ENCODE data around the gene UNC13C. TPM values are rescaled to one million over a fixed set of nuclear protein-coding genes. Genes with fewer than 3 reads are reported as not detected.

The UNC13C gene
- total and polyA plus RNA-seq, 5 experiments from 2014 or later = not detected

- POLR2A ChIA-PET = no interaction called here
- H3K4me1 Mint-ChIP-seq = no peaks in the 10 kb centered on the region
- H3K36me3 Mint-ChIP-seq = no peaks in the 10 kb centered on the region
- no peak for DNase-seq
- H3K27ac Mint-ChIP-seq = no peak overlapping the region
- H3K27me3 Mint-ChIP-seq = peaks cover 0 to 4% (median 0%) of the 10 kb centered on the region in 5 donors
- H3K9me3 Mint-ChIP-seq = peaks cover 0 to 3% (median 0%) of the 10 kb centered on the region in 9 donors
- no peak for ATAC-seq
- no peak overlapping the region for H3K4me3 Mint-ChIP-seq
Measured at GRCh38 chr15:54032066-54032465, 53.8 kb downstream of the UNC13C start.

- no peaks in the 10 kb centered on the region for H3K4me1 Mint-ChIP-seq
- POLR2A ChIA-PET = no interaction called here
- peaks cover 0 to 4% (median 0%) of the 10 kb centered on the region in 5 donors for H3K27me3 Mint-ChIP-seq
- no peak for DNase-seq
- no peak overlapping the region for H3K27ac Mint-ChIP-seq
- ATAC-seq = no peak
- H3K36me3 Mint-ChIP-seq = no peaks in the 10 kb centered on the region
- H3K4me3 Mint-ChIP-seq = no peak overlapping the region
- H3K9me3 Mint-ChIP-seq = peaks cover 0 to 1% (median 0%) of the 10 kb centered on the region in 9 donors
Measured at GRCh38 chr15:54033356-54033860, 55.2 kb downstream of the UNC13C start.

GRCh38 chr15:54033869-54034458 is 55.7 kb downstream of the UNC13C start:
- Mint-ChIP-seq H3K4me1 (no peaks in the 10 kb centered on the region), H3K9me3 (peaks cover 0 to 1% (median 0%) of the 10 kb centered on the region in 9 donors), H3K36me3 (no peaks in the 10 kb centered on the region), H3K27ac (no peak overlapping the region), H3K4me3 (no peak overlapping the region), H3K27me3 (peaks cover 0 to 4% (median 0%) of the 10 kb centered on the region in 5 donors)
- POLR2A ChIA-PET = no interaction called here
- DNase-seq (no peak), ATAC-seq (no peak)

- POLR2A ChIA-PET = no interaction called here
- no peak overlapping the region for H3K4me3 Mint-ChIP-seq
- H3K27ac Mint-ChIP-seq = no peak overlapping the region
- peaks cover 0 to 6% (median 2%) of the 10 kb centered on the region in 5 donors for H3K27me3 Mint-ChIP-seq
- no peaks in the 10 kb centered on the region for H3K4me1 Mint-ChIP-seq
- peaks cover 0 to 1% (median 0%) of the 10 kb centered on the region in 9 donors for H3K9me3 Mint-ChIP-seq
- no peaks in the 10 kb centered on the region for H3K36me3 Mint-ChIP-seq
- no peak for ATAC-seq
- DNase-seq = no peak
Measured at GRCh38 chr15:54035616-54036015, 57.4 kb downstream of the UNC13C start.

- H3K36me3 Mint-ChIP-seq = no peaks in the 10 kb centered on the region
- ATAC-seq (no peak), DNase-seq (no peak)
- no peak overlapping the region for H3K27ac Mint-ChIP-seq
- POLR2A ChIA-PET = no interaction called here
- no peaks in the 10 kb centered on the region for H3K4me1 Mint-ChIP-seq
- H3K27me3 Mint-ChIP-seq = peaks cover 0 to 5% (median 0%) of the 10 kb centered on the region in 5 donors
- no peak overlapping the region for H3K4me3 Mint-ChIP-seq
- peaks cover 0 to 8% (median 0%) of the 10 kb centered on the region in 9 donors for H3K9me3 Mint-ChIP-seq
Measured at GRCh38 chr15:54045397-54045796, 67.2 kb downstream of the UNC13C start.

GRCh38 chr15:54046093-54046492 is 67.9 kb downstream of the UNC13C start:
- Mint-ChIP-seq H3K9me3 (peaks cover 0 to 8% (median 0%) of the 10 kb centered on the region in 9 donors), H3K4me1 (no peaks in the 10 kb centered on the region), H3K36me3 (no peaks in the 10 kb centered on the region), H3K4me3 (no peak overlapping the region), H3K27ac (no peak overlapping the region), H3K27me3 (peaks cover 0 to 6% (median 0%) of the 10 kb centered on the region in 5 donors)
- no peak for ATAC-seq
- DNase-seq = no peak
- POLR2A ChIA-PET = no interaction called here

GRCh38 chr15:54064365-54064764 is 86.1 kb downstream of the UNC13C start:
- no peak for DNase-seq
- POLR2A ChIA-PET = no interaction called here
- Mint-ChIP-seq H3K9me3 (peaks cover 0 to 8% (median 0%) of the 10 kb centered on the region in 9 donors), H3K4me1 (no peaks in the 10 kb centered on the region), H3K27ac (no peak overlapping the region), H3K27me3 (peaks cover 0 to 7% (median 2%) of the 10 kb centered on the region in 5 donors), H3K36me3 (no peaks in the 10 kb centered on the region), H3K4me3 (no peak overlapping the region)
- no peak for ATAC-seq

GRCh38 chr15:54066403-54066802 is 88.2 kb downstream of the UNC13C start:
- H3K9me3 Mint-ChIP-seq = peaks cover 0 to 5% (median 0%) of the 10 kb centered on the region in 9 donors
- peaks cover 0 to 7% (median 2%) of the 10 kb centered on the region in 5 donors for H3K27me3 Mint-ChIP-seq
- no peaks in the 10 kb centered on the region for H3K4me1 Mint-ChIP-seq
- H3K27ac Mint-ChIP-seq = no peak overlapping the region
- POLR2A ChIA-PET = no interaction called here
- ATAC-seq (no peak), DNase-seq (no peak)
- H3K4me3 Mint-ChIP-seq = no peak overlapping the region
- no peaks in the 10 kb centered on the region for H3K36me3 Mint-ChIP-seq

- Mint-ChIP-seq H3K9me3 (no peaks in the 10 kb centered on the region), H3K27ac (no peak overlapping the region), H3K4me1 (no peaks in the 10 kb centered on the region), H3K27me3 (peaks cover 7 to 43% (median 18%) of the 10 kb centered on the region in 5 donors), H3K36me3 (no peaks in the 10 kb centered on the region), H3K4me3 (no peak overlapping the region)
- POLR2A ChIA-PET = no interaction called here
- DNase-seq (peak in 3 of 10 donors; percentile 0 to 13 (median 7)), ATAC-seq (no peak)
Measured at GRCh38 chr15:54082836-54083492, 104.7 kb downstream of the UNC13C start.

GRCh38 chr15:54083501-54083900 is 105.3 kb downstream of the UNC13C start:
- no peaks in the 10 kb centered on the region for H3K4me1 Mint-ChIP-seq
- peak in 1 of 10 donors; percentile 55 for DNase-seq
- POLR2A ChIA-PET = no interaction called here
- H3K36me3 Mint-ChIP-seq = no peaks in the 10 kb centered on the region
- ATAC-seq = no peak
- H3K27me3 Mint-ChIP-seq = peaks cover 7 to 46% (median 18%) of the 10 kb centered on the region in 5 donors
- H3K9me3 Mint-ChIP-seq = no peaks in the 10 kb centered on the region
- no peak overlapping the region for H3K27ac Mint-ChIP-seq
- H3K4me3 Mint-ChIP-seq = no peak overlapping the region

GRCh38 chr15:54083991-54084390 is 105.8 kb downstream of the UNC13C start:
- Mint-ChIP-seq H3K36me3 (no peaks in the 10 kb centered on the region), H3K4me3 (no peak overlapping the region), H3K27ac (no peak overlapping the region), H3K4me1 (no peaks in the 10 kb centered on the region), H3K27me3 (peaks cover 7 to 51% (median 18%) of the 10 kb centered on the region in 5 donors), H3K9me3 (no peaks in the 10 kb centered on the region)
- no peak for ATAC-seq
- no peak for DNase-seq
- POLR2A ChIA-PET = no interaction called here

GRCh38 chr15:54088837-54089236 is 110.6 kb downstream of the UNC13C start:
- Mint-ChIP-seq H3K36me3 (no peaks in the 10 kb centered on the region), H3K27me3 (peaks cover 4 to 33% (median 9%) of the 10 kb centered on the region in 5 donors), H3K27ac (no peak overlapping the region), H3K4me1 (no peaks in the 10 kb centered on the region), H3K9me3 (no peaks in the 10 kb centered on the region), H3K4me3 (no peak overlapping the region)
- ATAC-seq (no peak), DNase-seq (no peak)
- POLR2A ChIA-PET = no interaction called here

- POLR2A ChIA-PET = no interaction called here
- DNase-seq = no peak
- Mint-ChIP-seq H3K36me3 (no peaks in the 10 kb centered on the region), H3K27me3 (peaks cover 4 to 34% (median 8%) of the 10 kb centered on the region in 5 donors), H3K9me3 (no peaks in the 10 kb centered on the region), H3K4me1 (no peaks in the 10 kb centered on the region), H3K4me3 (no peak overlapping the region), H3K27ac (no peak overlapping the region)
- no peak for ATAC-seq
Measured at GRCh38 chr15:54089776-54090175, 111.5 kb downstream of the UNC13C start.
